Measurements from ENCODE around the gene DNMT3A. TPM values are rescaled to one million over a fixed set of nuclear protein-coding genes. Genes with fewer than 3 reads are reported as not detected.
A peak's percentile ranks its signal among the peaks of the same experiment; 100 is the strongest.

Gene DNMT3A
- total and polyA plus RNA-seq, 2 experiments from 2014 or later, result 47.2 to 80.4 TPM

MicroRNAs within 50 kb of the gene (microRNA counts, 767-probe panel; counts per million panel counts)
- microRNA hsa-miR-1301, result not detected

Small RNA genes within 50 kb of the gene (microRNA-seq; reads per million reads assigned to microRNA genes)
- 73.5 reads per million, percentile 62 among the genes with 10 or more reads in this experiment for gene MIR1301

Small RNA genes within 50 kb of the gene (small RNA-seq; reads per million reads assigned to genes)
- 0.55 reads per million, percentile 38 among the genes with 10 or more reads in this experiment for gene MIR1301 (ENCODE audit: low replicate concordance)

Other genes with a start within 250 kb of the DNMT3A start
- 7.8 and 12.3 TPM in 2 replicates for gene POMC, start 173.3 kb downstream of the DNMT3A start, total RNA-seq (2014; rRNA removed; shearing (Covaris generic))
- gene POMC, start 173.3 kb downstream of the DNMT3A start, polyA plus RNA-seq (2016; fragmentation: Nextera tagmentation; extraction: Ambion mirVana), result 8.5 and 8.7 TPM in 2 replicates

All from GM23338 (cell line).